ENCODE data around the gene PSG1. TPM values are rescaled to one million over a fixed set of nuclear protein-coding genes. Genes with fewer than 3 reads are reported as not detected.
"Not testable (repeated sequence)": the region's sequence is repeated elsewhere in the genome, so short reads cannot be mapped to it uniquely, and the experiment has no call there.

The PSG1 gene
- total RNA-seq, 1 donor from 2014 or later: not detected

GRCh38 chr19:42831221-42832019, 48.1 kb downstream of the PSG1 start:
- H3K9me3 ChIP-seq: no peaks in the 10 kb centered on the region
- no peaks in the 10 kb centered on the region for H3K27me3 ChIP-seq
- intact Hi-C loops (cut with DNase I): no loop called here
- no peak overlapping the region for H3K4me3 ChIP-seq
- no peak for DNase-seq (ENCODE audit: extremely low spot score in 2 of 2)
- H3K36me3 ChIP-seq: no peaks in the 10 kb centered on the region
- no peaks in the 10 kb centered on the region for H3K4me1 ChIP-seq
- TF ChIP-seq POLR2AphosphoS5 (IDR thresholded peaks at IDR 0.05; ENCODE audit: insufficient read depth in 1 of 2, low read depth in 1 of 2) (no peak), POLR2A (IDR thresholded peaks at IDR 0.05) (no peak), CTCF (IDR thresholded peaks at IDR 0.05) (no peak)
- H3K27ac ChIP-seq: no peak overlapping the region

- H3K4me1 ChIP-seq; intact Hi-C loops (cut with DNase I); H3K27ac ChIP-seq; DNase-seq (ENCODE audit: extremely low spot score in 2 of 2); H3K4me3 ChIP-seq; H3K36me3 ChIP-seq; H3K9me3 ChIP-seq; H3K27me3 ChIP-seq: not testable (repeated sequence)
These were observed 58.1 kb downstream of the PSG1 start for GRCh38 chr19:42821306-42821977.

GRCh38 chr19:42819960-42820650, 59.4 kb downstream of the PSG1 start:
- H3K36me3 ChIP-seq; DNase-seq (ENCODE audit: extremely low spot score in 2 of 2); intact Hi-C loops (cut with DNase I); H3K27ac ChIP-seq; H3K27me3 ChIP-seq; H3K4me1 ChIP-seq; H3K4me3 ChIP-seq; H3K9me3 ChIP-seq: not testable (repeated sequence)

GRCh38 chr19:42816894-42817293, 62.6 kb downstream of the PSG1 start:
- Histone ChIP-seq H3K27ac (no peak overlapping the region), H3K4me3 (no peak overlapping the region), H3K4me1 (no peaks in the 10 kb centered on the region), H3K9me3 (no peaks in the 10 kb centered on the region), H3K36me3 (no peaks in the 10 kb centered on the region), H3K27me3 (no peaks in the 10 kb centered on the region)
- no peak for DNase-seq (ENCODE audit: extremely low spot score in 2 of 2)
- TF ChIP-seq POLR2AphosphoS5 (IDR thresholded peaks at IDR 0.05; ENCODE audit: insufficient read depth in 1 of 2, low read depth in 1 of 2): no peak
- no peak for TF ChIP-seq POLR2A (IDR thresholded peaks at IDR 0.05)
- no peak for TF ChIP-seq CTCF (IDR thresholded peaks at IDR 0.05)
- intact Hi-C loops (cut with DNase I): no loop called here

Other genes with a start within 250 kb of the PSG1 start
- not detected for gene PSG3, start 139.2 kb downstream of the PSG1 start, total RNA-seq
- gene PSG8, start 114.0 kb downstream of the PSG1 start, total RNA-seq: not detected
- not detected for gene PSG6, start 38.2 kb upstream of the PSG1 start, total RNA-seq
- not detected for gene PSG7, start 57.5 kb upstream of the PSG1 start, total RNA-seq
- gene PSG11, start 146.8 kb upstream of the PSG1 start, total RNA-seq: not detected
- gene PSG2, start 203.0 kb upstream of the PSG1 start, total RNA-seq: not detected

Data from vagina (tissue), 2 donors.